OCI-LY7 (cell line): Measurements from ENCODE around the gene CATSPER4.

ENCODE experiments used
- CTCF ChIP-seq: fragments of 200-600 bp; sonication (generic); conservative IDR thresholded peaks from 2 replicates; pipeline ENCODE4 v1.5.1; 2014; ENCODE audit warnings: mild to moderate bottlenecking, antibody characterized with exemption, low read length, moderate library complexity, mixed read lengths
- EZH2phosphoT487 ChIP-seq: fragments of 200-600 bp; sonication (generic); IDR thresholded peaks from 2 replicates; pipeline ENCODE4 v1.6.1; 2018; ENCODE audit warnings: low read depth, borderline replicate concordance, mild to moderate bottlenecking, mixed run types, antibody characterized with exemption, low read length, moderate library complexity, mixed read lengths

GRCh38 chr1:26191739-26192138 is 1.3 kb downstream of the CATSPER4 start:
- TF ChIP-seq EZH2phosphoT487 (no peak), CTCF (no peak)
